Left renal cortex interstitium (tissue), 4 donors: ENCODE results near the gene COL15A1. TPM values are rescaled to one million over a fixed set of nuclear protein-coding genes. Genes with fewer than 3 reads are reported as not detected.
"Not testable (repeated sequence)": the region's sequence is repeated elsewhere in the genome, so short reads cannot be mapped to it uniquely, and the experiment has no call there.

Experiments
- DNase-seq, 4 donors: peaks; one replicate each; pipeline ENCODE4 v3.0.0-alpha.2; 2013; ENCODE audit warnings: low read depth in 4 of 4, low spot score in 2 of 4, missing footprints in 1 of 4
- polyA plus RNA-seq, 4 donors: library from polyadenylated mRNA; unstranded; fragments of 120-200 nt; gene quantifications; one replicate each; pipeline ENCODE4 v1.2.1, GENCODE V29; 2013; ENCODE audit not compliant: insufficient read length in 4 of 4

The COL15A1 gene
- 10 to 100 TPM; 26.8 to 37.9 (median 30.4) TPM for polyA plus RNA-seq

- DNase-seq, result no peak
Measured at GRCh38 chr9:98943682-98944056, at the start of gene COL15A1. COL15A1 (plus strand) TSS chr9:98943907; CDS start chr9:98944062, 155 bp downstream.

GRCh38 chr9:98894171-98894570 lies 49.5 kb upstream of the COL15A1 start:
- DNase-seq, result no peak

- no peak for DNase-seq
Measured at GRCh38 chr9:98894761-98895160, 48.9 kb upstream of the COL15A1 start.

- no peak for DNase-seq
Measured at GRCh38 chr9:98896632-98897031, 47.1 kb upstream of the COL15A1 start.

GRCh38 chr9:98897745-98898144 lies 46.0 kb upstream of the COL15A1 start:
- DNase-seq, result no peak

GRCh38 chr9:98899408-98900056 lies 44.2 kb upstream of the COL15A1 start:
- DNase-seq, result peak in 2 of 4 donors; percentile 31 to 46

- no peak for DNase-seq
Measured at GRCh38 chr9:98900244-98900643, 43.5 kb upstream of the COL15A1 start.

- no peak for DNase-seq
Measured at GRCh38 chr9:98900725-98901124, 43.0 kb upstream of the COL15A1 start.

GRCh38 chr9:98901843-98902242 lies 41.9 kb upstream of the COL15A1 start:
- not testable (repeated sequence) for DNase-seq

- DNase-seq, result no peak
Measured at GRCh38 chr9:98902516-98902915, 41.2 kb upstream of the COL15A1 start.

- DNase-seq, result no peak
Measured at GRCh38 chr9:98902925-98903324, 40.8 kb upstream of the COL15A1 start.

GRCh38 chr9:98903961-98904411 lies 39.7 kb upstream of the COL15A1 start:
- no peak for DNase-seq

- DNase-seq, result no peak
Measured at GRCh38 chr9:98905015-98905414, 38.7 kb upstream of the COL15A1 start.

- no peak for DNase-seq
Measured at GRCh38 chr9:98906273-98907040, 37.2 kb upstream of the COL15A1 start.

GRCh38 chr9:98907055-98907454 lies 36.7 kb upstream of the COL15A1 start:
- DNase-seq, result no peak

- no peak for DNase-seq
Measured at GRCh38 chr9:98908897-98909634, 34.6 kb upstream of the COL15A1 start.

- no peak for DNase-seq
Measured at GRCh38 chr9:98909935-98910334, 33.8 kb upstream of the COL15A1 start.

- DNase-seq, result no peak
Measured at GRCh38 chr9:98911042-98911441, 32.7 kb upstream of the COL15A1 start.

GRCh38 chr9:98911738-98912137 lies 32.0 kb upstream of the COL15A1 start:
- DNase-seq, result not testable (repeated sequence)

- DNase-seq, result no peak
Measured at GRCh38 chr9:98912450-98912849, 31.3 kb upstream of the COL15A1 start.

GRCh38 chr9:98913044-98913443 lies 30.7 kb upstream of the COL15A1 start:
- no peak for DNase-seq
